ENCODE results near the gene TMEM119.
A peak's percentile ranks its signal among the peaks of the same experiment; 100 is the strongest.
"Not testable (repeated sequence)": the region's sequence is repeated elsewhere in the genome, so short reads cannot be mapped to it uniquely, and the experiment has no call there.

Gene TMEM119

DNA sequence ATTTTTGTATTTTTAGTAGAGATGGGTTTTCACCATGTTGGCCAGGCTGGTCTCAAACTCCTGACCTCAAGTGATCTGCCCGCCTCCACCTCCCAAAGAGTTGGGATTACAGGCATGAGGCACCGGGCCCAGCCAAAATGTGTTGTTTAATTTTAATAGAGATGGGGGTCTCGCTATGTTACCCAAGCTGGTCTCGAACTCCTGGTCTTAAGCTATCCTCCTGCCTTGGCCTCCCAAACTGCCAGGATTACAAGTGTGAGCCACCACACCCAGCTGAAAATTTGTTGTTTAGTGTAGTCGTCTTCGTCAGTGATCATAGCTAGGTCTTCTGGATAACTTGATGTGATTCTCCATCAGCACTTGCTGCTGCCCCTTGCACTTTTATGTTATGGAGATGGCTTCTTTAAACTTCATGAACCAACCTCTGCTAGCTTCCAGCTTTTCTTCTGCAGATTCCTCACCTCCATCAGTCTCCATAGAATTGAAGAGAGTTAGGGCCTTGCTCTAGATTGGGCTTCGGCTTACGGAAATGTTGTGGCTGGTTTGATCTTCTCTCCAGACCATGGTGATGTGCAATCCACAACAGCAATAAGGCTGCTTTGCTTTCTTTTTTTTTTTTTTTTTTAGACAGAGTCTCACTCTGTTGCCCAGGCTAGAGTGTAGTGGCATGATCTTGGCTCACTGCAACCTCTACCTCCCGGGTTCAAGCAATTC lies 22.5 kb downstream of the TMEM119 start:
- peaks cover 35% of the 10 kb centered on the region for H3K4me1 Mint-ChIP-seq

GRCh38 chr12:108574276-108574675 lies 23.6 kb downstream of the TMEM119 start:
- Mint-ChIP-seq H3K36me3 (peaks cover 28% of the 10 kb centered on the region), H3K4me1 (peaks cover 34% of the 10 kb centered on the region)
- not testable (repeated sequence) for H3K9me3 Mint-ChIP-seq; H3K27ac Mint-ChIP-seq; DNase-seq (ENCODE audit: low spot score in 2 of 2); ATAC-seq; H3K4me3 Mint-ChIP-seq

More for the DNA sequence above, 22.5 kb downstream of the TMEM119 start:
- Mint-ChIP-seq H3K27ac (no peak overlapping the region), H3K4me3 (no peak overlapping the region), H3K9me3 (peaks cover 8% of the 10 kb centered on the region), H3K36me3 (peaks cover 18% of the 10 kb centered on the region)
- ATAC-seq (no peak), DNase-seq (ENCODE audit: low spot score in 2 of 2) (no peak)

DNA sequence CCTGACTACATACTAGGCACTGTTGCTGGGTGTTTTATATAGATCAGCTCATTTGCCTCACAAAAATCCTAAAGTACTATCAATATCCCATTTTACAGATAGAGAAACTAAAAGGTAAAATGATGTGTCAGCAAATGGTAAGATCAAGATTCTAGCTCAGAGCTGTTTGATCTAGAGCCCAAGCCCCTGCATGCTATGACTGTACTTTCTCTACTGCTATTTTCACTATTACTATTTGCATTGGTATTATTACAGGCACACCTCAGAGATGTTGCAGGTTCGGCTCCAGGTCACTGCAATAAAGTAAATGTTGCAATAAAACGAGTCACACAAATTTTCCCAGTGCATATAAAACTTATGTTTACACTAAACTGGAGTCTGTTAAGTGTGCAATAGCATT lies 24.6 kb downstream of the TMEM119 start:
- H3K9me3 Mint-ChIP-seq = no peaks in the 10 kb centered on the region
- peaks cover 28% of the 10 kb centered on the region for H3K36me3 Mint-ChIP-seq
- ATAC-seq = peak; percentile 75
- no peak overlapping the region for H3K4me3 Mint-ChIP-seq
- H3K4me1 Mint-ChIP-seq = peaks cover 36% of the 10 kb centered on the region
- DNase-seq (ENCODE audit: low spot score in 2 of 2) = no peak
- no peak overlapping the region for H3K27ac Mint-ChIP-seq

- Mint-ChIP-seq H3K27ac (peak overlapping the region; percentile 54), H3K4me3 (peak overlapping the region; percentile 5), H3K36me3 (peaks cover 36% of the 10 kb centered on the region), H3K9me3 (no peaks in the 10 kb centered on the region), H3K4me1 (peaks cover 46% of the 10 kb centered on the region)
- DNase-seq (ENCODE audit: low spot score in 2 of 2) = no peak
- peak; percentile 62 for ATAC-seq
Measured at GRCh38 chr12:108572166-108572790, 25.6 kb downstream of the TMEM119 start.

DNA sequence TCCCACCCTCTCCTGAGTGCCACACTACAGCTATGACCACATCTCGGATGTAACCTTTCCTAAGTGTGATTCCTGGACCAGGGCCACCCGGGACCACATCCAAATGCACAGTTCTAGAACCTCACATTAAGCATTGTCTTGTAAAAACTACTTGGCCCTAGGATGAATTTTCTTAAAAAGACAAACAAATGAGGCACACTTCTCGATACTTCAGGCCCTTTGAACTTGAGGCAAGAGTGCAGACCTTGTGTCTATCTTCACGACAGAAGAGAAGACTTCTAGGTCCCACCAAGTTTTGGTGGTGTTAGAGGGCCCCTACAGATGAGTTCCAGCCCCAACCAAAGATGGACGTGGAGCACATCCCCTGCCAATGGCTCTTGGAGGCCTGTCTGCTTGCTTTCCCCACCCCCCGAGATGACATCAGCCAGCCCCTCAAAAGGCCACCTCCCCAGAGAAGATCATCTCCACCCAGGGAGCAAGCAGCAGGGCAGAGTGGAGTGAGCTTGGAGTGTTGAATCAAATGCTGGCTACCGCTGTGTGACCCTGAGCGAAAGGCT lies 26.2 kb downstream of the TMEM119 start:
- Mint-ChIP-seq H3K9me3 (no peaks in the 10 kb centered on the region), H3K4me1 (peaks cover 52% of the 10 kb centered on the region), H3K36me3 (peaks cover 42% of the 10 kb centered on the region), H3K4me3 (peak overlapping the region; percentile 5), H3K27ac (peak overlapping the region; percentile 54)
- ATAC-seq (no peak), DNase-seq (ENCODE audit: low spot score in 2 of 2) (no peak)

GRCh38 chr12:108570743-108571608 lies 26.9 kb downstream of the TMEM119 start:
- Mint-ChIP-seq H3K36me3 (peaks cover 49% of the 10 kb centered on the region), H3K4me3 (no peak overlapping the region), H3K4me1 (peaks cover 59% of the 10 kb centered on the region), H3K27ac (no peak overlapping the region), H3K9me3 (no peaks in the 10 kb centered on the region)
- DNase-seq (ENCODE audit: low spot score in 2 of 2) (no peak), ATAC-seq (no peak)

DNA sequence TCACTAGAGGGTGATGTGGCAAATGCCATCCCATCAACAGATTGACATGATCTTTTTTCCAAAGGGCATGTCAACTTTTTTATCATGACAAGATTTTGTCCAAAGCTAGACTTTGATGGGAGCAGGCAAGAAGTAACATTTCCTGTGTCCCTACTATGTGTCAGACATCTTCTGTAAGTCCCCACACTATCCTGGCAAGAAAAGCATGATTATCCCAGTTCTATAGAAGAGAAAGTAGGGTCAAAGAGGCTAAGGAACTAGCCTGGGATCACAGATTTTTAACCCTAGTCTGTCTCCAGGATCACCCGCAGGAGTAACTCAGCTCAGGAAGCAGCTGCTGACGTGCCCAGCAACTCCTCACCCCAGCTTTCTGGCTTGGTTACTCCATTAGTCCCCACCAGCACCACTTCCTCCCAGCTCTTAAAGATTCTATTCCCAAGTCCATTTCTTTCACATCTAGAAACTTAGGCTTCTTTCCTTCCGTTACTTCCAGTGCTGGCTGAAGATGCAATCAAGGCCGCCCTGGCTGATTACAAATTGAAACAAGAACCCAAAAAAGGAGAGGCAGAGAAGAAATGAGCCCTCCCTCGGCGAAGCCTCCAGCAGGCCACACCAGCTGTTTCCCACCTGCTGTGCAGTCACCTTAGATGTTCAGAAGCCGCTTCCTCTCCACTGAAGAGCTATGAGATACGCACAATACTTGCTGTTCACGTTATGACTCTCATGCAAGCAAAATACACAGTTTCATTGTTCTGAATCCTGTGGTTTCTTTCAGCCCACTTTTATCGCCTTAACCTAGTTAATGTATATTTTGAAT lies 29.3 kb downstream of the TMEM119 start:
- Mint-ChIP-seq H3K4me1 (peaks cover 57% of the 10 kb centered on the region), H3K9me3 (no peaks in the 10 kb centered on the region), H3K36me3 (peaks cover 73% of the 10 kb centered on the region), H3K4me3 (peak overlapping the region; percentile 70), H3K27ac (peak overlapping the region; percentile 93)
- peak; percentile 94 for ATAC-seq
- peak; percentile 33 to 82 for DNase-seq (ENCODE audit: low spot score in 2 of 2)

DNA sequence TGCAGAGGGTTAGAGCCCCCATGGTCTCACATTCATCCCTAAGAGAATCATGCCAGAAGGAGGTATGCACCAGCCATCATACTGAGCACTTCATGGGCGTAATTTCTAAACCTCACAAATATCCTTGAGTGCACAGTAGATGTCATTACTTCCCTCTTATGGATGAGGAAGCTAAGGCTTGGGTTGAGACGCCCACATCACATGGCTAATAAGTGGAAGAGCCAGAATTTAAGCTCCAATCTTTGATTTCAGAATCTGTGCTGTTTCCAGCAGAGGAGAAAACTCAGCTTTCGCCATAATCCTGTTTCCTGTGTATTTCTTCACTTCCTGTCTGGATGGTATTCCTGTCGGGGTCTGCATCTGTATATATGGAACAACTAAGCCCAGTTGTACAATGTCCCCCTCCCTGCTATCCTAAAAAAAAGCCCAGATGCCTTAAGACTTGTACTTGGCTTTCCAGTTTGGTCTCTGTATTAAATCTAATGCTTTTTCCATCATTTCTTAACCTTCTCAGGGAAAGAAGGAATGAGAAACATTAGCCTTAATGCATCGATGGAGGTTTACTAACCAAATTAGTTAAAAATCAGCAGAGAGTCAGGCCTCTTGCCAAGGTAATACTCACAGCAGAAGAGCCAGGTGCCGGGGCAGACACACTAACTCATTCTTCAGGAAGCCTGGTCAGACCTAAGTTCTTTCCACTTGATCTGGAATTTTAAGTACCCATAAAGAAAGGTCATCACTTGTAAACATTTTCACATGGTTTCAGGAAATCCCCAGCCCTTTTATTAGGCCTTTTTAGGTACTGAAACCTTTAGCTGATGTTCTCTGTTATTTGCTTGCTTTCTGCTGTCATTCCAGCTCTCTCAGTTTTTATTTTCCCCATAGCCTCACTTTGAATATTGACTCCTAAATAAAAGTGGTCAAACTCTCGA lies 30.2 kb downstream of the TMEM119 start:
- no peak for ATAC-seq
- no peak for DNase-seq (ENCODE audit: low spot score in 2 of 2)
- H3K4me3 Mint-ChIP-seq = peak overlapping the region; percentile 70
- H3K9me3 Mint-ChIP-seq = no peaks in the 10 kb centered on the region
- peaks cover 53% of the 10 kb centered on the region for H3K4me1 Mint-ChIP-seq
- H3K36me3 Mint-ChIP-seq = peaks cover 80% of the 10 kb centered on the region
- peak overlapping the region; percentile 93 for H3K27ac Mint-ChIP-seq

DNA sequence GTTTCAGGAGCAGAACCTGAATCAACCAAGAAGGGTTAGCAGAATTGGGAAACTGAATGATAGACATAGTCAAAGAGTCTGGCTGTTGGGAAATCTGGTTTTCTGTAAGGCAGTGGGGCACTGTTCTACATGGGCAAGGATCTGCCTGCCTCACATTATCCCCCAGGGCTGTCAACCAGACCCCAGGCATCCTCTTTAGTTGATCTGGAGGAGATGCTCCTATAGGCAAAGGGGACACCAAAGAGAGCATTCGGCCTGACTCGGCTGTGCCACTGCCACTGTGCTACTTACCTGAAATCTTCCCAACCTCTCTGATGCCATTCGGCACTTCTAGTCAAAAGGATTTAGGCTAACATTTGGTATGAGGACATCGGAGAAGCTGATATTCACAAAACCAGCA lies 31.4 kb downstream of the TMEM119 start:
- DNase-seq (ENCODE audit: low spot score in 2 of 2) (no peak), ATAC-seq (no peak)
- Mint-ChIP-seq H3K9me3 (no peaks in the 10 kb centered on the region), H3K4me1 (peaks cover 48% of the 10 kb centered on the region), H3K4me3 (no peak overlapping the region), H3K36me3 (peaks cover 80% of the 10 kb centered on the region), H3K27ac (peak overlapping the region; percentile 77)

GRCh38 chr12:108565976-108566375 lies 31.9 kb downstream of the TMEM119 start:
- H3K4me1 Mint-ChIP-seq = peaks cover 48% of the 10 kb centered on the region
- H3K27ac Mint-ChIP-seq = peak overlapping the region; percentile 77
- peak; percentile 21 to 61 for DNase-seq (ENCODE audit: low spot score in 2 of 2)
- peaks cover 82% of the 10 kb centered on the region for H3K36me3 Mint-ChIP-seq
- H3K9me3 Mint-ChIP-seq = no peaks in the 10 kb centered on the region
- no peak overlapping the region for H3K4me3 Mint-ChIP-seq
- ATAC-seq = peak; percentile 17

DNA sequence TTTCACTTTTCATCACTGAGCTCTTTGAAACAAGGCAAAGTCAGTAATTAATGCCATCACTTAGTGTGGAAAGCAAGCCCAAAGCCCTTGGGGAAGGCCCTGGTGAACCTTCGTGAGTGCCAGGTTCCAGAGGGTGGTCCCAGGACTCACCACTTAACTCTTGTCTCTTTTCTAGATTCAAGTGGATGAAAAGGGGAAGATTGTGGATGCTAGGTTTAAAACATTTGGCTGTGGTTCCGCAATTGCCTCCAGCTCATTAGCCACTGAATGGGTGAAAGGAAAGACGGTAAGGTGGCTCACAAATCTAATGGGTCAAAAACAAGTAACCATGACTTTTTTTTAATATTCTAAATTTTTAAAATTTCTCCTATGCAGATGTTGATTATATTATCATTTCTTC lies 32.7 kb downstream of the TMEM119 start:
- Mint-ChIP-seq H3K27ac (peak overlapping the region; percentile 77), H3K9me3 (no peaks in the 10 kb centered on the region), H3K4me1 (peaks cover 49% of the 10 kb centered on the region), H3K4me3 (no peak overlapping the region), H3K36me3 (peaks cover 82% of the 10 kb centered on the region)
- DNase-seq (ENCODE audit: low spot score in 2 of 2) (no peak), ATAC-seq (no peak)

- H3K36me3 Mint-ChIP-seq = peaks cover 82% of the 10 kb centered on the region
- ATAC-seq (no peak), DNase-seq (ENCODE audit: low spot score in 2 of 2) (no peak)
- peaks cover 54% of the 10 kb centered on the region for H3K4me1 Mint-ChIP-seq
- no peaks in the 10 kb centered on the region for H3K9me3 Mint-ChIP-seq
- peak overlapping the region; percentile 29 for H3K27ac Mint-ChIP-seq
- no peak overlapping the region for H3K4me3 Mint-ChIP-seq
Measured at GRCh38 chr12:108564724-108565123, 33.2 kb downstream of the TMEM119 start.

DNA sequence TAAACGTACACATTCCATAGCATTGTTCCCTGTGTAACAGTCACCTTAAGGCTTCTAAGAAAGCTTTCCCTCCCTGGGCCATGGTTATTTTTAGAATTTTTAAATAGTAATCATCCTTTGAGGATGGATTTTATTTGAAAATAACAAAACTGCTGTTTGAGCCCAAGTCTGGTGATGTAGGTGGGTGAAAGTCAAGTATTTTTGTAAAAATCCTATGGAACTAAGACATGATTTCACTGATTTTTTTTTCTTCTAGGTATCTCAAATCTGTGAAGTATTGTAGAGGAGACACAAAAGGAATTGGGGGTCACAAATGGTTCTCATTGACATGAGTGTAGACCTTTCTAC lies 34.1 kb downstream of the TMEM119 start:
- H3K4me3 Mint-ChIP-seq = peak overlapping the region; percentile 92
- DNase-seq (ENCODE audit: low spot score in 2 of 2) (no peak), ATAC-seq (no peak)
- peak overlapping the region; percentile 99 for H3K27ac Mint-ChIP-seq
- H3K9me3 Mint-ChIP-seq = no peaks in the 10 kb centered on the region
- H3K36me3 Mint-ChIP-seq = peaks cover 82% of the 10 kb centered on the region
- H3K4me1 Mint-ChIP-seq = peaks cover 48% of the 10 kb centered on the region

All from stimulated activated effector memory CD8-positive, alpha-beta T cell treated with anti-CD3 and anti-CD28 coated beads, Interleukin-12 subunit alpha, Interleukin-12 subunit beta, amount 100 ng/mL, for 72 hours (primary cell).